ENCODE data around the gene METTL16. TPM values are rescaled to one million over a fixed set of nuclear protein-coding genes. Genes with fewer than 3 reads are reported as not detected.

Gene METTL16
- total and polyA plus RNA-seq, 9 of the 15 experiments (the other 6 are each of a cell fraction or from before 2014, with no cell fraction given), result 12.1 to 30.5 (median 19.8) TPM

- TF ChIP-seq CHD2 (IDR thresholded peaks at IDR 0.05; ENCODE audit: low read depth, low read length) (peak; percentile 19; the same call in 1 of the 2 replicates), MNT (conservative IDR thresholded peaks at IDR 0.05) (peak; percentile 82 to 93), ZBTB12 (CRISPR knock-in tag; IDR thresholded peaks at IDR 0.05) (no peak), ETS2 (tag; IDR thresholded peaks at IDR 0.05; ENCODE audit: borderline replicate concordance, poor library complexity, severe bottlenecking) (no peak), RCOR1 (IDR thresholded peaks at IDR 0.05; ENCODE audit: borderline replicate concordance in 1 of 2, low read depth in 2 of 2, low read length in 2 of 2) (no peak), HMGN3 (IDR thresholded peaks at IDR 0.05; ENCODE audit: borderline replicate concordance, extremely low read depth, insufficient read length, low read depth, low read length) (peak; percentile 72), NRF1 (conservative IDR thresholded peaks at IDR 0.05 in 1 of 2, IDR thresholded peaks at IDR 0.05 in 1 of 2) (peak; percentile 68 to 74; a peak in 3 of 4 replicates), CTBP1 (IDR thresholded peaks at IDR 0.05; ENCODE audit: borderline replicate concordance) (0 out of 2 replicates have a peak, but pooled peaks have one; percentile 35), ILF3 (IDR thresholded peaks at IDR 0.05; ENCODE audit: borderline replicate concordance) (no peak), ELF1 (tag; IDR thresholded peaks at IDR 0.05) (peak; percentile 63; the same call in 1 of the 2 replicates), CREB1 (IDR thresholded peaks at IDR 0.05) (peak; percentile 36; the same call in 1 of the 2 replicates), CREB1 (CRISPR knock-in tag; IDR thresholded peaks at IDR 0.05) (peak; percentile 15; the same call in 1 of the 2 replicates), RB1 (IDR thresholded peaks at IDR 0.05; ENCODE audit: low read depth) (peak; percentile 77; the same call in 1 of the 2 replicates), CEBPG (CRISPR knock-in tag; IDR thresholded peaks at IDR 0.05) (peak; percentile 77; the same call in 1 of the 2 replicates), CEBPG (tag; conservative IDR thresholded peaks at IDR 0.05 in 1 of 2, IDR thresholded peaks at IDR 0.05 in 1 of 2) (peak; percentile 74 to 87), SAP30 (IDR thresholded peaks at IDR 0.05; ENCODE audit: borderline replicate concordance, insufficient read depth, low read depth, low read length, poor library complexity, severe bottlenecking) (peak; percentile 72), MBD2 (IDR thresholded peaks at IDR 0.05; ENCODE audit: borderline replicate concordance, low read depth) (peak; percentile 13; the same call in 1 of the 2 replicates), KLF1 (tag; IDR thresholded peaks at IDR 0.05) (peak; percentile 81), MAZ (CRISPR knock-in tag; conservative IDR thresholded peaks at IDR 0.05 in 1 of 2, IDR thresholded peaks at IDR 0.05 in 1 of 2) (peak; percentile 74 to 78), POLR2A (conservative IDR thresholded peaks at IDR 0.05) (peak; percentile 67)
- TF ChIP-seq, protein P1, sequence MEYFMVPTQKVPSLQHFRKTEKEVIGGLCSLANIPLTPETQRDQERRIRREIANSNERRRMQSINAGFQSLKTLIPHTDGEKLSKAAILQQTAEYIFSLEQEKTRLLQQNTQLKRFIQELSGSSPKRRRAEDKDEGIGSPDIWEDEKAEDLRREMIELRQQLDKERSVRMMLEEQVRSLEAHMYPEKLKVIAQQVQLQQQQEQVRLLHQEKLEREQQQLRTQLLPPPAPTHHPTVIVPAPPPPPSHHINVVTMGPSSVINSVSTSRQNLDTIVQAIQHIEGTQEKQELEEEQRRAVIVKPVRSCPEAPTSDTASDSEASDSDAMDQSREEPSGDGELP (CRISPR knock-in tag; IDR thresholded peaks at IDR 0.05; ENCODE audit: borderline replicate concordance), result peak; percentile 10; the same call in 1 of the 2 replicates
Observed at GRCh38 chr17:2392252-2393173, 119.2 kb downstream of the METTL16 start (continued).

All from K562 (cell line).